HAP-1 (cell line): ENCODE results near the gene RAB36.

ENCODE experiments used
- DNase-seq, 2 experiments: peaks; one replicate each; pipeline ENCODE4 v3.0.0-alpha.2; 2016 to 2020; ENCODE audit warnings: low spot score in 2 of 2
- H3K27me3 ChIP-seq: fragments of 250-450 bp; sonication (Bioruptor Pico); 2 replicates; pipeline ENCODE4 v1.5.1; 2020; ENCODE audit warnings: low read depth, mild to moderate bottlenecking, moderate library complexity
- H3K36me3 ChIP-seq: fragments of 250-450 bp; sonication (Bioruptor Pico); replicated peaks from 2 replicates; pipeline ENCODE4 v1.5.1; 2020; ENCODE audit warnings: mild to moderate bottlenecking
- H3K4me1 ChIP-seq: fragments of 250-450 bp; sonication (Bioruptor Pico); 2 replicates; pipeline ENCODE4 v1.5.1; 2020; ENCODE audit warnings: mild to moderate bottlenecking
- H3K4me3 ChIP-seq: fragments of 250-450 bp; sonication (Bioruptor Pico); 2 replicates; pipeline ENCODE4 v1.5.1; 2020; ENCODE audit warnings: mild to moderate bottlenecking, moderate library complexity
- H3K9me3 ChIP-seq: fragments of 250-450 bp; sonication (Bioruptor Pico); 2 replicates; pipeline ENCODE4 v1.5.1; 2020; ENCODE audit warnings: mild to moderate bottlenecking, moderate library complexity
- in situ Hi-C: fragments of 300-500 bp; cut with MboI; formaldehyde crosslinking; loops from 3 replicates; pipeline ENCODE4 v1.14.3; 2020; ENCODE audit warnings: low sequenced_read_pairs, inconsistent platforms, mixed read lengths

The RAB36 gene

GRCh38 chr22:23113067-23113846, 32.0 kb upstream of the RAB36 start:
- H3K9me3 ChIP-seq, result no peaks in the 10 kb centered on the region
- no peak for DNase-seq
- H3K27me3 ChIP-seq, result no peaks in the 10 kb centered on the region
- in situ Hi-C loops, result no loop called here
- no peaks in the 10 kb centered on the region for H3K4me1 ChIP-seq
- H3K36me3 ChIP-seq, result no peaks in the 10 kb centered on the region
- H3K4me3 ChIP-seq, result no peak overlapping the region

GRCh38 chr22:23113847-23114720, 31.2 kb upstream of the RAB36 start:
- in situ Hi-C loops, result no loop called here

GRCh38 chr22:23114721-23115020, 30.6 kb upstream of the RAB36 start:
- Histone ChIP-seq H3K4me3 (no peak overlapping the region), H3K4me1 (no peaks in the 10 kb centered on the region), H3K27me3 (no peaks in the 10 kb centered on the region), H3K36me3 (no peaks in the 10 kb centered on the region), H3K9me3 (no peaks in the 10 kb centered on the region)
- in situ Hi-C loops, result no loop called here
- DNase-seq, result no peak

More at GRCh38 chr22:23113847-23114720, 31.2 kb upstream of the RAB36 start:
- Histone ChIP-seq H3K9me3 (no peaks in the 10 kb centered on the region), H3K36me3 (no peaks in the 10 kb centered on the region), H3K4me1 (no peaks in the 10 kb centered on the region), H3K4me3 (no peak overlapping the region), H3K27me3 (no peaks in the 10 kb centered on the region)
- no peak for DNase-seq

GRCh38 chr22:23115369-23115768, 29.9 kb upstream of the RAB36 start:
- no peak for DNase-seq
- in situ Hi-C loops, result no loop called here
- Histone ChIP-seq H3K9me3 (no peaks in the 10 kb centered on the region), H3K4me1 (no peaks in the 10 kb centered on the region), H3K4me3 (no peak overlapping the region), H3K36me3 (no peaks in the 10 kb centered on the region), H3K27me3 (no peaks in the 10 kb centered on the region)

GRCh38 chr22:23115825-23116494, 29.3 kb upstream of the RAB36 start:
- no peaks in the 10 kb centered on the region for H3K9me3 ChIP-seq
- no peaks in the 10 kb centered on the region for H3K36me3 ChIP-seq
- DNase-seq, result no peak
- in situ Hi-C loops, result no loop called here
- no peaks in the 10 kb centered on the region for H3K4me1 ChIP-seq
- H3K4me3 ChIP-seq, result no peak overlapping the region
- no peaks in the 10 kb centered on the region for H3K27me3 ChIP-seq

GRCh38 chr22:23116506-23117263, 28.6 kb upstream of the RAB36 start:
- H3K4me3 ChIP-seq, result no peak overlapping the region
- H3K27me3 ChIP-seq, result no peaks in the 10 kb centered on the region
- H3K36me3 ChIP-seq, result no peaks in the 10 kb centered on the region
- in situ Hi-C loops, result no loop called here
- H3K4me1 ChIP-seq, result no peaks in the 10 kb centered on the region
- no peaks in the 10 kb centered on the region for H3K9me3 ChIP-seq
- DNase-seq, result no peak

- no peak for DNase-seq
- H3K27me3 ChIP-seq, result no peaks in the 10 kb centered on the region
- no peaks in the 10 kb centered on the region for H3K36me3 ChIP-seq
These were observed 28.0 kb upstream of the RAB36 start for GRCh38 chr22:23117275-23117674.

GRCh38 chr22:23117891-23118646, 27.2 kb upstream of the RAB36 start:
- no peaks in the 10 kb centered on the region for H3K27me3 ChIP-seq
- DNase-seq, result no peak
- H3K4me1 ChIP-seq, result no peaks in the 10 kb centered on the region
- no peaks in the 10 kb centered on the region for H3K9me3 ChIP-seq
- H3K4me3 ChIP-seq, result no peak overlapping the region
- no peaks in the 10 kb centered on the region for H3K36me3 ChIP-seq
- in situ Hi-C loops, result no loop called here

More at GRCh38 chr22:23117275-23117674, 28.0 kb upstream of the RAB36 start:
- in situ Hi-C loops, result no loop called here
- Histone ChIP-seq H3K4me3 (no peak overlapping the region), H3K4me1 (no peaks in the 10 kb centered on the region), H3K9me3 (no peaks in the 10 kb centered on the region)

GRCh38 chr22:23118647-23119493, 26.4 kb upstream of the RAB36 start:
- H3K4me3 ChIP-seq, result no peak overlapping the region
- no peaks in the 10 kb centered on the region for H3K27me3 ChIP-seq
- in situ Hi-C loops, result no loop called here
- H3K4me1 ChIP-seq, result no peaks in the 10 kb centered on the region
- DNase-seq, result no peak
- no peaks in the 10 kb centered on the region for H3K9me3 ChIP-seq
- H3K36me3 ChIP-seq, result no peaks in the 10 kb centered on the region

- Histone ChIP-seq H3K4me1 (no peaks in the 10 kb centered on the region), H3K9me3 (no peaks in the 10 kb centered on the region), H3K4me3 (no peak overlapping the region), H3K27me3 (no peaks in the 10 kb centered on the region), H3K36me3 (no peaks in the 10 kb centered on the region)
- in situ Hi-C loops, result loop anchor here (10.0 kb wide), 1 partner anchor 275 kb away; no protein-coding TSS in a partner anchor
- DNase-seq, result no peak
These were observed 25.5 kb upstream of the RAB36 start for GRCh38 chr22:23119494-23120414.

GRCh38 chr22:23120415-23120899, 24.8 kb upstream of the RAB36 start:
- Histone ChIP-seq H3K27me3 (no peaks in the 10 kb centered on the region), H3K4me3 (no peak overlapping the region), H3K4me1 (no peaks in the 10 kb centered on the region), H3K9me3 (no peaks in the 10 kb centered on the region), H3K36me3 (no peaks in the 10 kb centered on the region)
- in situ Hi-C loops, result loop anchor here (10.0 kb wide), 1 partner anchor 276 kb away; no protein-coding TSS in a partner anchor
- DNase-seq, result no peak
